Glomerular endothelial cell (primary cell): ENCODE measurements around the gene GJB3. TPM values are rescaled to one million over a fixed set of nuclear protein-coding genes. Genes with fewer than 3 reads are reported as not detected.
"Not testable (repeated sequence)": the region's sequence is repeated elsewhere in the genome, so short reads cannot be mapped to it uniquely, and the experiment has no call there.

Experiments used
- DNase-seq: peaks from one replicate; pipeline ENCODE4 v3.0.0-alpha.2; 2011; ENCODE audit warnings: low read depth, low spot score; ENCODE audit errors: extremely low read depth
- total RNA-seq: library from RNA; depleted of rRNA; stranded (reverse); fragments of >200 nt; gene quantifications from 2 replicates; pipeline ENCODE4 v1.2.3, GENCODE V29; 2015

The GJB3 gene
- total RNA-seq, 1 donor from 2014 or later = 0.35 TPM

GRCh38 chr1:34759503-34760357, 21.3 kb upstream of the GJB3 start, which contains the start of gene GJB4:
TSS of gene GJB4 (plus strand) at chr1:34759740. CDS start at chr1:34761255, 1,515 bp downstream.
- DNase-seq = no peak

GRCh38 chr1:34761176-34761761, 19.7 kb upstream of the GJB3 start:
- no peak for DNase-seq

GRCh38 chr1:34761776-34762307, 19.2 kb upstream of the GJB3 start:
- DNase-seq = no peak

- no peak for DNase-seq
Measured at GRCh38 chr1:34762474-34763141, 18.4 kb upstream of the GJB3 start.

- no peak for DNase-seq
Measured at GRCh38 chr1:34763142-34763781, 17.8 kb upstream of the GJB3 start.

- DNase-seq = no peak
Measured at GRCh38 chr1:34768856-34769255, 12.2 kb upstream of the GJB3 start.

GRCh38 chr1:34770891-34771504, 10.0 kb upstream of the GJB3 start:
- no peak for DNase-seq

GRCh38 chr1:34771573-34772371, 9.2 kb upstream of the GJB3 start:
- DNase-seq = no peak

GRCh38 chr1:34773114-34773513, 7.9 kb upstream of the GJB3 start:
- not testable (repeated sequence) for DNase-seq

- no peak for DNase-seq
Measured at GRCh38 chr1:34774957-34775356, 6.1 kb upstream of the GJB3 start.

GRCh38 chr1:34776911-34777310, 4.1 kb upstream of the GJB3 start:
- no peak for DNase-seq

GRCh38 chr1:34777519-34778321, 3.3 kb upstream of the GJB3 start:
- no peak for DNase-seq

GRCh38 chr1:34778381-34778780, 2.6 kb upstream of the GJB3 start:
- DNase-seq = no peak

GRCh38 chr1:34779005-34779404, 2.0 kb upstream of the GJB3 start:
- no peak for DNase-seq

- DNase-seq = no peak
Measured at GRCh38 chr1:34779526-34779925, 1.5 kb upstream of the GJB3 start.

- DNase-seq = no peak
Measured at GRCh38 chr1:34779962-34780361, 1.1 kb upstream of the GJB3 start.

GRCh38 chr1:34780528-34780927, 486 bp upstream of the GJB3 start:
- DNase-seq = no peak

GRCh38 chr1:34781844-34782391, 904 bp downstream of the GJB3 start:
- no peak for DNase-seq
